ENCODE measurements around the gene CBFB.

Gene CBFB

DNA sequence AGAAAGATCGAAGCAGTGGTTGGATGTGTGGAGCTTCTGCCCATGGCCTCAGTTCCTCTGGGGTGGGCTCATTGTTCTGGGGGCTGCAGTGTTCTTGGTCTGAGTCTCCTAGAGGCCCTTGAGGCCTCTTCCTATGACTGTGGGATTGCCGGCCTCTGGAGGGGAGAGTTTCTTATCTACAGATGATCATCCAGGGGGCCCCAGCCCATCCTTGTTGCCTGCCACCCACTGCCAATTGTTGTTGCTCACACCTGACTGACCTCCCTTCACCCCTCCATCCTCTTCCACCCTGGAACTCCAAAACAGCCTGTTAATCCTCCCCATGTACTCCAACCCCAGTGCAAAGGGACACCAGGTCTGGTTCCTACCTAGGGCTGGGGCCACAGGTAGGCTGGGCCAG is 116.0 kb downstream of the CBFB start:
- DNase-seq = no peak

DNA sequence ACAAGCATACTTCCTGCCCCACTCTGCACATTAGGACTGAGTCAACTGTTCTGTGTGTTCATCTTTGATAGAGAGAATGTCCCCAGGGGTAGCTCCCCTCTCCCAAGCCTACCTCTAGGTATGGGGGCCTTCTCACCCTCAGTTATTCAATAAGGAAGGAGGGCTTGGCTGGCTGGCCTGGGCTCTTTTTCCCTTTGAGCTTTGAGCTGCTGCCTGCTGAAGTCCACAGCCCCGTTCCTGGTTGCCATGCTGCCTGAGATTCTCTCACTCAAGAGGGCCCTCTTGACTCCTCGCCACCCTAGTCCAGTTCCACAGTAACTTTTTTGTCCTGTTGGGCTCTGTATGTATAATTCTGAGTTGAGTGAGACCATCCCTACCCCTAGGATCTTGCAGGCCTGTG is 116.8 kb downstream of the CBFB start:
- DNase-seq = no peak

DNA sequence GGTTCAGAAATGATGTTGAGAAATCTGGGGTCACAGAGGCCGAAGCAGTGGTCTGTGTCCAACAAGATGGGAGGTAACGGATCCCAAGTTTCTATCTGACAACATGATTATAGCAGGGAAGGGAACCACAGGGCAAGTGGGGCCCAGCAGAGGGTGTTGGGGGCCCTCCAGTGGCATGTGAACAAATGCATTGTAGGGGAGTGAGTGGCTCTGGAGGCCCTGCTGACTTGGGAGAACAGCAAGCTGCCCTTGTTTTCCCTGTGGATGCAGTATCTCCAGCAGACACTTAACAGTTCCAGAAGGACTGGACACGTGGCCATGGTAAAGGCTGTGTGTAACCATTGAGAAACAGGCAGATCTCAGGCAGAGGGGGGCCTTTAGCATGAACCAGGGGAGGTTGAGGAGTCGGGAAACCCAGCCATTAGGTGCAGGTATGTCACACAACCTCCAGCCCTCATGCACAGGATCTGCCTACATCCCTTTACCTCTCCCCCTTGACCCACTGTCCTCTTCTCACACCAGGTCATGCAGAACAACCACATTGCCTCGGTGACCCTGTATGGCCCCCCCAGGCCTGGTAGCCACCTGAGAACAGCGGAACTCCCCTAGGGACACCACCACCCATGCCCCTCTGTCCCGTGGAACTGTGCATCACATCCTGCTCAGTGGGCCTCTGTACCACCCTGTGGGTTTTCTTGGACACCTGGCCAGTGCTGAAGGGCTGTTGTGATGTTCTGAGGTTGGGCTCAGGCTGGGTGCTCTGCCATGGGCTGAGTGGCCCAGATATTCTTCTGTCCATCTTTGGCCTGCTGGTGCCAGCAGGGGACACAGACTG is 117.8 kb downstream of the CBFB start:
- DNase-seq = no peak

DNA sequence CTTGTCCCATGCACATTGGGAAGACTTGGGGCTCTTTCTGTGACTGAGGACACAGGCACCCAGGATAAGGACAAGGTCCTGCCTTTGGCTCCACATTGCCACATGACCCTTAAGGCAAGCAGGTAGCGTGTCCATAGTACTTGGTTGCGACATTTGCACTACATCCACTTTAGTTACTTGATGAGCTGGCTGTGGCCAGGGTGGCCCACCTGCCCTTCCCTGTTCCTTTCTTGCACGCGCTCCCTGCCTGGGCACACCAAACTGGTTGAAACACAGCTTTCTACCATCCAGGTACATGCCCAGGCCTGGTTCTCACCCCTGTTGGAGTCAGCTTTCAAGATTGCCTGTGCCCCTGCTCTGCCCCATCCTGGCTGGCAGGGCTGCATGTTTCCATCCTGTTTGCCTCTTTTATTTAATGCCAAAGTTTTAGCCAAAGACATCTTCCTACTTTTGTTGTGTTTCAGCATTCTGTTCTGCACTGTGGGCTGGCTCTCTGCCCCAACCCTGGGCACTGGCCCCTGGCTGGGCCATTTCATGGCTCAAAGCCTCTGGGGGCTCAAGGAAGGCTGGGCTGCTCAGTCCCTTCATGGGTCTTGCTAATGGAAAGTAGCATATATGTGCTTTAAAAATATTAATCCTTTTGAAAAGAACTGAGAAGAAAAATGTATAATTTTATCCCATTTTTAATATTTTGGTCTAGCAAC is 118.6 kb downstream of the CBFB start:
- no peak for DNase-seq

DNA sequence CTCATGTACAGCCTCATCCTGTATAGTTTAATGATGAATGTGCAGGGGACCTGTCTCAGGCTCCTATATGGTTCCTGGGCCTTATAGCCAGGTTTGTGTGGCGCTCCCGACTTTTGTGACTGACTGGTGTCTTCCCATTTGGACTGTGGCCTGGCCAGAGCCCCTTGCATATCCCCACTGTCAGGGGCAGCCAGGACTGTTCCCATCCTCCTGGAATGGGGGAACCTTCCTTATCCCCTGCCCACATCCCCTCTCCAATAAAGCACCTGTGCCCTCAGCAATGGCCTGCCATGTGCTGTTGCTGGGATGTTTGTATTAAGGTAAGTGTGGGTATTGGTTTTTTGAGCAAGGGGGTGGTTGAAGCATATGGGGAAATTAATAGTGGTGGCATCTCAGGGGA is 119.3 kb downstream of the CBFB start:
- DNase-seq = no peak

DNA sequence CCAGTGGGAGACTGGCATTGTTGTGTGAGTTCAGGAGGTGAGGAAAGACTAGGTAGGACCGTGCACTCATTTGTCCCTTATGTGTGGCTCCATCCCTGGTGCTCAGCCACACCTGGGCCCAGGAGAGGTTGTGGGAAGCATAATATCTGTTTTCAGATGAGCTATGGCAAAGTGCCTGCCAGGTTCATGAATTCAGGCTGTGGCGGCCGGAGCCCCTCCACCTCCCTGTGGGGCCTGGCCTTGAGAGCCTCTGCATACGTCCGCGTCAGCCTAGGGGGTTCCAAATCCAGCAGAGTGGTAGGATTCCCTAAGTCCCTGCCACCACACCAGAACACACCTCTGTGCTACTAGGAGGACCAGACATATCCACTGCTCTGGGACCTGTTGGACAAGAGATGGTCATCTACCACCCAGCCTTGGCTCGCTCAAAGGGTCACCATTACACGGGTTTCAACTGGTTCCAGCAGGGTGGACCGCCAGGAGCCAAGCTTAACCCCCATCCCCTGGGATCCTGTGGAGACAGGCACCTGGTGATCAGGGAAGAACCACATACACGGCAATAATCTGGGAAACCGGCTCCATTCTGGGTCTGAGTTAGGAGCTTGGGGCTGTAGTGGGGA is 119.8 kb downstream of the CBFB start:
- no peak for DNase-seq

DNA sequence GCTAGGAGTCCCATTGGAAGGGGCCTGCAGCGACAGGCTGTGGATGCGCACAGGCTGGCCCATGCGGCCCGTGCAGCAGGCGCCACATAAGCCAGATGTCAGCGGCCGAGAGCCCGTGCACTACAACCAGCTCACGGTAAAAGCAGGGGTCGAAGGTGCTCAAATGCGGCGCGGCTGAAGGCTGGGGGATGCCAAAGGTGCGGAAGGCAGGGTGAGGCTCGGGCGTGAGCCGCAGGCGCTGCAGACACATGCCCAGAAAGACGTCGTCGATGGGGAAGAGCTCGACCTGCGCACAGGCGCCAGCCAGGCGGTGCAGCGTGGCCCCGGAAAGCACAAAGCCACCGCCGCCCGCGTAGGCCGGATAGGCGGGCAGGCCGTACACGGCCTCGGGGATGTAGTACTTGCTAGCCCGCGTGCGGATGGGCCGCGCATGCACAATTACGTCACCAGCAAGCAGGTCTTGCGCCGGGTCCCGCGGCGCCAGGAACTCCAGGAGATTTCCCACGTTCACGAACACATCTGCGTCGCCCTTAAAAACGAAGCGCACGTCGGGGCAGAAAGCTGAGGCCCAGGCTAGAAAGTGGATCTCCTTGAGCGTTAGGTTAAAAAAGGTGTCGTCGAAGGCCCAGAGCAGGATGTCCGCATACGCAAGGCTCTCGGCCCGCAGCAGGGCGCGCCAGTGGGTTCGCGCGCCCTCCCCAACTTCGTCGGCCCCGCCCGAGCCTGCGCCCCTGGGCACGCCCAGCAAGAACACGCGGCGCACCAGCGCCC is 120.5 kb downstream of the CBFB start:
- no peak for DNase-seq

DNA sequence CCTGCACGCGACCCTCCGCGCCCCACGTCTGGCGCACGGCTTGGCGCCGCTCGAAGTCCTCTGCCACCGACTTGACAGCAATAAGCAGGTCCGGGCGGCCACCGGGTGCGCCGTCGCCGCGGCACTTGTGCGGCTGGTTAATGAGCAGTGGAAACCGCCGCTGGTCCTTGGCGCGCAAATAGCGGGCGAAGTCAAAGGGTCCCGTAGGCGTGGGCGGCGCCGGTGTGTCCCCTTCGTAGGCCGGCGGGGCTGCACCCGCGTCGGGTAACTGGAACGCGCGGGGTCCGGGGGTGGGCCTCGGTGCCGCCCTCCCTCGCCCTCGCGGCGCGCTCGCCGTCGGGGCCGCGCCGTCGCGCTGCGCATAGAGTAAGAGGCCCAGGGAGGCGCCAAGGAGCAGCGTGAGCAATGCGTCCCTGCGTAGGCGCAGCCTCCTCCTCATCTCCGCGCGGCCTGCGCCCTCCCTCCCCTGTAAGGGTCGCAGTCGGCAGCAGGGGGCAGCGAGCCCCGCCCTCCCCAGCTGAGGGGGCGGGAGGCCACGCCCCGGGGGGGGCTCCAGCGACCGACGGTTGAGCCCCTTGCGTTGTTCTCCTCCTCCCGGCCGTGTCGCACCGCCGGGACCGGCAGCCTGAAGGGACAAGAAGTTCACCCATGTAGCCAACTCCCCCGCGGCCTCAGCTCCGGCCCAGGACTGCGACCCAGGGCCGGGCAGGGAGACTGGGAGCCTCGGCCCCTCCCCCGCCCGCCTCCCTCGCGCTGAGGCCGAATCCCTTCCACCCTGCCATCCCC is 121.3 kb downstream of the CBFB start:
- no peak for DNase-seq

Measured in stimulated activated CD4-positive, alpha-beta T cell treated with anti-CD3 and anti-CD28 coated beads, Interleukin-12 subunit alpha, Interleukin-12 subunit beta, amount 100 ng/mL, for 4 hours (primary cell).